ENCODE results near the gene C6orf15.

DNA sequence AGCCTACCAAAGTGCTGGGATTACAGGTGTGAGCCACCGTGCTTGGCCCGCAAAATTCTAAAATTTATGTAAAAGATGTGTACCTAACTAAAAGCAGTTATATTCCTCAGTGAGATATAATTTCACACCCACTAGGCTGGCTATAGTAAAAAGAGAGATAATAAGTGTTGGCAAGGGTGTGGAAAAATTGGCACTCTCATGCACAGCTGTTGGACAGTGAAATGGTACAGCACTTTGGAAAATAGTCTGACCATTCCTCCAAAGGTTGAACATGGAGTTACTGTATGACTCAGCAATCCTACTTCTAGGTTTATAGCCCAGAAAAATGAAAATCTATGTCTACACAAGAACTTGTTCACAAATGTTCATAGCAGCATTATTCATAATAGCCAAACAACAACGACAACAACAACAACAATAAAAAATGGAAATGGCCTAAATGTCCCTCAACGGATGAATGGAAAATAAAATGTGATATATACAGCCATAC, 13.9 kb downstream of the C6orf15 start:
- TF ChIP-seq, protein P1, sequence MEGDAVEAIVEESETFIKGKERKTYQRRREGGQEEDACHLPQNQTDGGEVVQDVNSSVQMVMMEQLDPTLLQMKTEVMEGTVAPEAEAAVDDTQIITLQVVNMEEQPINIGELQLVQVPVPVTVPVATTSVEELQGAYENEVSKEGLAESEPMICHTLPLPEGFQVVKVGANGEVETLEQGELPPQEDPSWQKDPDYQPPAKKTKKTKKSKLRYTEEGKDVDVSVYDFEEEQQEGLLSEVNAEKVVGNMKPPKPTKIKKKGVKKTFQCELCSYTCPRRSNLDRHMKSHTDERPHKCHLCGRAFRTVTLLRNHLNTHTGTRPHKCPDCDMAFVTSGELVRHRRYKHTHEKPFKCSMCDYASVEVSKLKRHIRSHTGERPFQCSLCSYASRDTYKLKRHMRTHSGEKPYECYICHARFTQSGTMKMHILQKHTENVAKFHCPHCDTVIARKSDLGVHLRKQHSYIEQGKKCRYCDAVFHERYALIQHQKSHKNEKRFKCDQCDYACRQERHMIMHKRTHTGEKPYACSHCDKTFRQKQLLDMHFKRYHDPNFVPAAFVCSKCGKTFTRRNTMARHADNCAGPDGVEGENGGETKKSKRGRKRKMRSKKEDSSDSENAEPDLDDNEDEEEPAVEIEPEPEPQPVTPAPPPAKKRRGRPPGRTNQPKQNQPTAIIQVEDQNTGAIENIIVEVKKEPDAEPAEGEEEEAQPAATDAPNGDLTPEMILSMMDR (conservative IDR thresholded peaks at IDR 0.05; ENCODE audit: low read length): no peak
- TF ChIP-seq EZH2phosphoT487 (IDR thresholded peaks at IDR 0.05; ENCODE audit: borderline replicate concordance): no peak
